KMS-11 (cell line): ENCODE measurements around the gene TMEM204.

Experiments
- H2AFZ ChIP-seq: fragments of 200-600 bp; sonication (generic); 2 replicates; pipeline ENCODE4 v1.6.1; 2016; ENCODE audit warnings: antibody characterized with exemption, mixed run types, low read depth
- H3K27ac ChIP-seq: fragments of 200-600 bp; sonication (generic); 2 replicates; pipeline ENCODE4 v1.6.1; 2016; ENCODE audit warnings: mild to moderate bottlenecking, mixed run types
- H3K27me3 ChIP-seq: fragments of 200-600 bp; sonication (generic); 2 replicates; pipeline ENCODE4 v1.6.1; 2017; ENCODE audit warnings: mild to moderate bottlenecking, low read depth, mixed run types, moderate library complexity; ENCODE audit not compliant: insufficient read depth
- H3K36me3 ChIP-seq: fragments of 200-600 bp; sonication (generic); 2 replicates; pipeline ENCODE4 v1.6.1; 2017; ENCODE audit warnings: mild to moderate bottlenecking, mixed run types; ENCODE audit not compliant: insufficient read depth
- H3K4me1 ChIP-seq: fragments of 200-600 bp; sonication (generic); 2 replicates; pipeline ENCODE4 v1.6.1; 2016; ENCODE audit warnings: mild to moderate bottlenecking, low read depth, mixed run types; ENCODE audit not compliant: poor library complexity, severe bottlenecking
- H3K4me2 ChIP-seq: fragments of 200-600 bp; sonication (generic); 2 replicates; pipeline ENCODE4 v1.7.0; 2016; ENCODE audit warnings: mild to moderate bottlenecking, mixed run types
- H3K4me3 ChIP-seq: fragments of 200-600 bp; sonication (generic); IDR thresholded peaks from 2 replicates; pipeline ENCODE4 v1.6.1; 2017; ENCODE audit warnings: low read depth, low read length, mixed read lengths; ENCODE audit not compliant: insufficient read depth
- H3K79me2 ChIP-seq: fragments of 200-600 bp; sonication (generic); 2 replicates; pipeline ENCODE4 v1.6.1; 2016; ENCODE audit warnings: low read depth, mixed run types; ENCODE audit not compliant: insufficient read depth
- H3K9ac ChIP-seq: fragments of 200-600 bp; sonication (generic); 2 replicates; pipeline ENCODE4 v1.6.1; 2016; ENCODE audit warnings: mild to moderate bottlenecking, mixed run types
- H4K20me1 ChIP-seq: fragments of 200-600 bp; sonication (generic); 2 replicates; pipeline ENCODE4 v1.6.1; 2016; ENCODE audit warnings: mild to moderate bottlenecking, mixed run types; ENCODE audit not compliant: insufficient read depth
- CTCF ChIP-seq: fragments of 200-600 bp; sonication (generic); conservative IDR thresholded peaks from 2 replicates; pipeline ENCODE4 v1.6.1; 2017; ENCODE audit warnings: low read depth, mild to moderate bottlenecking, antibody characterized with exemption, low read length, moderate library complexity, mixed read lengths

Gene TMEM204

GRCh38 chr16:1523581-1524245 lies 9.8 kb upstream of the TMEM204 start:
- TF ChIP-seq CTCF, result no peak
- H3K9ac ChIP-seq, result no peak overlapping the region
- H3K4me2 ChIP-seq, result no peak overlapping the region
- H3K27me3 ChIP-seq, result peaks cover 17% of the 10 kb centered on the region
- no peak overlapping the region for H2AFZ ChIP-seq
- H4K20me1 ChIP-seq, result no peaks in the 10 kb centered on the region
- no peak overlapping the region for H3K4me3 ChIP-seq
- no peaks in the 10 kb centered on the region for H3K79me2 ChIP-seq
- H3K4me1 ChIP-seq, result no peaks in the 10 kb centered on the region
- H3K36me3 ChIP-seq, result no peaks in the 10 kb centered on the region
- H3K27ac ChIP-seq, result no peak overlapping the region

- H3K4me3 ChIP-seq, result no peak overlapping the region
- H4K20me1 ChIP-seq, result no peaks in the 10 kb centered on the region
- H3K4me1 ChIP-seq, result no peaks in the 10 kb centered on the region
Observed at GRCh38 chr16:1524366-1524765, 9.1 kb upstream of the TMEM204 start.

GRCh38 chr16:1525871-1526607 lies 7.4 kb upstream of the TMEM204 start:
- H3K4me3 ChIP-seq, result no peak overlapping the region
- H3K4me2 ChIP-seq, result no peak overlapping the region
- H2AFZ ChIP-seq, result no peak overlapping the region
- H3K4me1 ChIP-seq, result no peaks in the 10 kb centered on the region
- H3K36me3 ChIP-seq, result no peaks in the 10 kb centered on the region
- no peak overlapping the region for H3K9ac ChIP-seq
- H3K27ac ChIP-seq, result no peak overlapping the region
- TF ChIP-seq CTCF, result no peak
- no peaks in the 10 kb centered on the region for H3K79me2 ChIP-seq
- H4K20me1 ChIP-seq, result no peaks in the 10 kb centered on the region
- peaks cover 35% of the 10 kb centered on the region for H3K27me3 ChIP-seq

More at GRCh38 chr16:1524366-1524765, 9.1 kb upstream of the TMEM204 start:
- H3K27ac ChIP-seq, result no peak overlapping the region
- TF ChIP-seq CTCF, result no peak
- no peak overlapping the region for H2AFZ ChIP-seq
- no peak overlapping the region for H3K4me2 ChIP-seq
- peaks cover 19% of the 10 kb centered on the region for H3K27me3 ChIP-seq
- no peaks in the 10 kb centered on the region for H3K79me2 ChIP-seq
- H3K9ac ChIP-seq, result no peak overlapping the region
- no peaks in the 10 kb centered on the region for H3K36me3 ChIP-seq

- Histone ChIP-seq H3K4me3 (no peak overlapping the region), H3K4me2 (no peak overlapping the region), H3K36me3 (no peaks in the 10 kb centered on the region), H3K27ac (no peak overlapping the region), H3K27me3 (peaks cover 42% of the 10 kb centered on the region), H3K9ac (no peak overlapping the region), H4K20me1 (no peaks in the 10 kb centered on the region), H3K4me1 (no peaks in the 10 kb centered on the region), H2AFZ (no peak overlapping the region), H3K79me2 (no peaks in the 10 kb centered on the region)
- no peak for TF ChIP-seq CTCF
Observed at GRCh38 chr16:1526608-1527555, 6.6 kb upstream of the TMEM204 start.
